Gastrocnemius medialis (tissue), 4 donors: ENCODE data around the gene DHPS.

Experiments
- CTCF ChIP-seq, 5 experiments: fragments of 450-650 bp in 3 of 5; fragments of 200-600 bp in 2 of 5; sonication (generic) in 2 of 5; IDR thresholded peaks in 4 of 5; conservative IDR thresholded peaks in 1 of 5; 1 replicate in 4 of 5; 2 replicates in 1 of 5; pipeline ENCODE4 v1.5.1; 2016 to 2019; ENCODE audit warnings: antibody characterized with exemption in 5 of 5, mild to moderate bottlenecking in 3 of 5, moderate library complexity in 3 of 5
- POLR2A ChIP-seq, 2 donors: fragments of 450-650 bp; IDR thresholded peaks; one replicate each; pipeline ENCODE4 v1.6.1; 2017; ENCODE audit warnings: antibody characterized with exemption in 2 of 2, mild to moderate bottlenecking in 2 of 2, moderate library complexity in 2 of 2

DNA sequence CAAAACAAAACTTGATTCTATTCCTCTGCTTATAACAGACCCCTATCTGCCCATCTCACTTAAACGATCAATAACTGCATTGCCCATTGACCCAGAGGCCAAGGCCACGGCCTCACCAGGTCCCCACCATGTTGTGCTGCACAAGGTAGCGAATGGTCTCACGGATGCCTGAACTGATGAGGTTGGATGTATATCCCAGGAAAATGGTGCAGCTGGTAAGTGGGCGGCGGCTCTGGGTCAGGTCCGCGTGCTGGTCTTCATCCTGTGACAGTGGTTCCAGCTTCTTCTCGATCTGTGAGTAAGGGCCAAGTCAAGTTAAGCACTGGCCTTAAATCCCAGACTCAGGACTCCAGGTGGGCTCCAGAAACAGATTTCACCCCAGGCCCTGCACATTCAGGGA is 1.6 kb downstream of the DHPS start:
- TF ChIP-seq CTCF (IDR thresholded peaks at IDR 0.05 in 4 of 5, conservative IDR thresholded peaks at IDR 0.05 in 1 of 5), result no peak
- no peak for TF ChIP-seq POLR2A (IDR thresholded peaks at IDR 0.05)
